NCI-H526 (cell line): ENCODE measurements around the gene TMUB2.
A peak's percentile ranks its signal among the peaks of the same experiment; 100 is the strongest.

ENCODE experiments used
- DNase-seq, 2 experiments: peaks; one replicate each; lab custom pipeline; 2025; lab: John Stamatoyannopoulos, UW

Gene TMUB2

DNA sequence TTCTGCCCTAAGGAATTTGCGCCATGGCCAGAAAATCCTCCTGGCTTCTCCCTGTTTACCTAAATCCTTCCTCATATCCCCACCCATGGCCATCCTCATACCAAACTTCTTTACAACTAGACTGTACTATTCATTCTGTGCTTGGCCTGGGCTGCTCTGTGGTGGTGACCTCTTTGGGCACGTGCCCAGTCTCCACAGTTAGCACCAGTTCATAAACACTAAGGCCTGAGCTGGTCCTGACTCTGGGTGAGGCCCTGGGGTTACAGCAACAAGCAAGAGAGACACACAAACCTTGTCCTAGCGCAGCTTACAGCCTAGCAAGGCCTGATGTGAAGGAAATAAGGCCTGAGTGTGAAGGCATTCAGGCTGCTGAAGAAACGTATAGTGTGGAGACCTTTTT, 16.0 kb downstream of the TMUB2 start:
- DNase-seq = no peak

DNA sequence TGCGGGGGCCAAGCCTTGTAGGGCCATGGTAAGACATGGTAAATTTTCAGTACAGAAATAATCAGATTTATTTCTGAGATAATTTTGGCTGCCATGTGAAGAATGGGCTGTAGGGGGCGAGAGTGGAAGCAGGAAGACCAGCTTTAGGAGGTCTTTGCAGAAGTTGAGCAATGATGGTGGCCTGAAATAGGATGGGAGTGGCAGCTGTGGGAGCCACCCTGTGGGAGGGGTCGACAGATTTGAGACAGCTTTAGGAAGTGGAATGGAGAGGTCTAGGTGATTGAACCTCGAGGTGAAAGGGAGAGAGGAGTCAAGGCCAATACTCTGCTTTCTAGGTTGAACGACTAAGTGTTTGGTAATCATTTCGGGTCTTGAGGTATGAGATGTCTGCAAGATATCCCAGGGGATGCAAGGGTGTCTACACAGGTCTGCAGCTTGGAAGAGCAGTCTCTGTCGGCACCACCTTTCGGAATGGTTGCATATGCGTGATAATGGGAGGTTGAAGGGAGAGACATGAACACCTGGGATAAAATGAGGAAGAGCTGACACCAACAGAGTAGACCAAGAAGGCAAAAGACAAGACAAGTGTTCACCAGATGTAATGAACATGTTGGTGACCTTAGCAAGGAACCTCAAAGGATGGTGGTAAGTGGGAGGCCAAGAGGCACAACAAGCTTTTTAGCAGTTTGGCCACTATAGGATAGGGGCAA, 17.1 kb downstream of the TMUB2 start:
- peak; percentile 66 to 87 for DNase-seq

DNA sequence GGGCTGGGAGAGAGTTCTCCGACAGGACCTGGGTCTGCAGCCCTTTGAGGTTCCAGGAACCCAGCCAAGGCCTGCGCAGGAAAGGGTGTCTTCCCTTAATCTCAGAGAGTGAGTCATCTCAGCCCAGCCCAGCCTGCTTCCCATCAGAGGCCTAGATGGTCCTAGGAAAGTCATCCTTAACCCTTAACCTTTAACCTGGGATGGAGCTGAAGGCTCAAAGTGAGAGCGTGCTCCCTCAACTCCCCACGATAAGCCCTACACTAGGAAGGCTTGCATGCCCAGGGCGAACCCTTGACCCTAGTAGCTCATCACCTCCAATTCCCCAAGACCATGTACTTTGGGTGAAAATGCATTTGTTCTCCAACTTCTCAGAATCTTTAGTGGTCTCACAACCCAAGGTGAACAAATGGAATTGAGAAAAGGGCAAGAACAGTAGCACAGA, 17.7 kb downstream of the TMUB2 start:
- no peak for DNase-seq

DNA sequence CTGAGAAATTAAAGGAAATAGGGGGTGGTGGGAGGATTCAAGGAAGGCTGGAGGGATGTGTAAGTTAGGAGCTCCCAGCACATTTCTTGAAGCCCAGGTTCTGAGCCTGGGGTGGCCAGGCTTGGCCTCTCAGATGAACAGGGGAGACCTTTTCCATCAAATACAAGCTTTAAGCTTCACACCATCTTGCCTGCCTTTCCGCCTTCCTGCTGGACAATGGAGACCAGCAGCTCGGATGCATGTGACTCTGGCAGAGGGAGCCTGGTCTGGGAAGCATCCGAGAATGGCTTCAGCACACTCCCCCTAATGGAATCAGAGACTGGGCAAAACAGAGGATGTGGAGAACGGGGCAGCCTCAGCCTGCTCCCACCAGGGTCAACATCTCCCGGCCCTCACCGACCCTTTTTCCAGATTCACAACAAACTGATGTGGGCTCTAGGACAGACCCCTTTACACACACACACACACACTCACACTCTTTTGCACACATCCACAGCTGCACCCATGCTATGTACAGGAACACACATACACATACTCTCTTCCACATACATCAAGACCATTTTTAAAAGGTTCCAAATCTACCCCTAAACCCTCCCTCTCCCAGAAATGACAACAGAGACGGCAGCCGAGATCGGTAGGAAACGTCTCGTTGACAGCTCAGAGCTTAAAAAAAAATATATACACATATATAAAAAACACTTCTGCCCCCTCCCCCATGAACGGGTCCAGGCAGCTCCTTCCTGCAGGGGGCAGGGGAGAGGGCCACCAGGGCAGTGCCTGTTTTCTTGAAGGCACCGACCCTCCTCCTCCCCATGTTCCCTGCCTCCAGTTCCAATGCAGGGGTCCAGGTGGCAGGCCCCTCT, 19.4 kb downstream of the TMUB2 start:
- DNase-seq = no peak

DNA sequence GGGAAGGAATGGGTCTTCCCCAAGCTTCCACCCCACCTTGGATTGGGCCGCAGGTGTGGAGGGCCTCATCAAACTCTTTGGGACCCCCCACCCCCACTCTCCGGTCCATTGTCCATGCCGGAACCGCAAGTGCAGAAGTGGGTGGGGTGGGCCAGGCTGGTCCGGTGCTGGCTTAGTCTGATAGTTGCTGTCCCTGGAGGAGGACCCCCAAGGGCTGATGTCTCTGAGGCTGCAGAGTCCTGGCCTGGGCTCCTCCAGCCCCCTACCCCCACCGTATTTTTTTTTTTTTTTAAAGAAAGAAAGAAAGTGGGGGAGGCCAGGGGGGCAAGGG, 20.0 kb downstream of the TMUB2 start:
- no peak for DNase-seq

DNA sequence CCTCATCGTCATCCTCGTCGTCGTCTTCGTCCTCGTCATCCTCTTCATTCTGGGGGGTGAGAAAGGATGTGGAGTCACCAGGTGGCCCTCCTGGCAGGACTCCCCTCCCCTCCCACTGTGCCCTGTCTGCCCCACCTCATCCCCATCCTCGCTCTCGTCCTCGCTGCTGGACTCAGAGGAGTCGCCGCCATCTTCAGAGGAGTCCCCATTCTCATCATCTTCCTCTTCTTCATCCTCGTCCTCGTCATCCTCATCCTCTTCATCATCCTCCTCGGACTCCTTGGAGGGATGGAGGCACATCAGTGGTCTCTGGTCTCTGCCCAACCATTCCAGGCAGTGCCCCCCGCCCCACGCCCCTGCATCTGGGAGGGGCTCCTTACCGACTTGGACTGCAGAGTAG, 20.5 kb downstream of the TMUB2 start:
- no peak for DNase-seq

DNA sequence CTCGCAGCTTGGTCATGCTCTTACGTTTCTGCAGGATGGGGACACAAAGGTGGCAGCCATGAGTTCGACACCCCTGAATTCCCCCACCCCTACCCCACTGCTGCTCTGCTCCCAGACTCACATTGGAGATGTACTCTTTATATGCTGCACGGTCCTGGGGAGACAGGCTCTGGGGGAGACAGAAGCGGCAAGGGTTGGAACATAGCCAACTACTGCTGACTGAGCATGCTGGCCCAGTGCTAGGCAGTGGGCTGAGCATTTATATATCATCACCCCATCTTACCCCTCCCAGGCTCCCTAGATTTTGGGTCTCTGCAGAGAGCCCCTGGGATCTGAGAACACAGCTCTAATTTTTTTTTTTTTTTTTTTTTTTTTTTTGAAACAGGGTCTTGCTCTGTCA, 21.0 kb downstream of the TMUB2 start:
- no peak for DNase-seq

DNA sequence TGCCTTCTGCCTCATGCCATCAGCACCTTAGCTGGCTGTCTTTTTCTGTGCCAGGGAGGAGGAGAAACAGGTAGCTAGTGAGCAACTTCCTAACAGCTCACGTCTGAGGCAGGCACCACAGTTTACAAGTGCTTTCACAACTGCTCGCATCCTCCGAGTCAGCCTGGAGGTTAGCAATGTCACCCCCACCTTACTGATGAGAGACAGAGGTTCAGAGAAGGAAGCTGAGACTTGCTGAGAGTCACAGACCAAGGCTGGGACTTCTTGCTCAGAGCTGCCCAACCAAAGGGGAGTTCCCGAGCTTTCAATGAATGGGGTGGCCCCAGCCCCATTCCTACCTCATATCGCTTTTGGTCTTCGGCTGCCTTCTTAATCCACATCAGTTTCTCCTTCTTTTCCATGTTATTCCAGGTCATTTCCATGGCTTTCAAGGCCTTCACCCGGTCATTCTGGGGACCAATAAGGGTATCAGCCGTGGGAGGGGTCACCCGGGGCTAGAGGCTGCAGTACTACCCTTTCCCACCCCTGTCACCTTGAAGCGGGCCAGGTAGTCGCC, 23.1 kb downstream of the TMUB2 start:
- DNase-seq = no peak

GRCh38 chr17:44210342-44211192, 23.8 kb downstream of the TMUB2 start:
- peak; percentile 70 to 95 for DNase-seq

- no peak for DNase-seq
Measured at GRCh38 chr17:44211281-44212265, 24.8 kb downstream of the TMUB2 start.

DNA sequence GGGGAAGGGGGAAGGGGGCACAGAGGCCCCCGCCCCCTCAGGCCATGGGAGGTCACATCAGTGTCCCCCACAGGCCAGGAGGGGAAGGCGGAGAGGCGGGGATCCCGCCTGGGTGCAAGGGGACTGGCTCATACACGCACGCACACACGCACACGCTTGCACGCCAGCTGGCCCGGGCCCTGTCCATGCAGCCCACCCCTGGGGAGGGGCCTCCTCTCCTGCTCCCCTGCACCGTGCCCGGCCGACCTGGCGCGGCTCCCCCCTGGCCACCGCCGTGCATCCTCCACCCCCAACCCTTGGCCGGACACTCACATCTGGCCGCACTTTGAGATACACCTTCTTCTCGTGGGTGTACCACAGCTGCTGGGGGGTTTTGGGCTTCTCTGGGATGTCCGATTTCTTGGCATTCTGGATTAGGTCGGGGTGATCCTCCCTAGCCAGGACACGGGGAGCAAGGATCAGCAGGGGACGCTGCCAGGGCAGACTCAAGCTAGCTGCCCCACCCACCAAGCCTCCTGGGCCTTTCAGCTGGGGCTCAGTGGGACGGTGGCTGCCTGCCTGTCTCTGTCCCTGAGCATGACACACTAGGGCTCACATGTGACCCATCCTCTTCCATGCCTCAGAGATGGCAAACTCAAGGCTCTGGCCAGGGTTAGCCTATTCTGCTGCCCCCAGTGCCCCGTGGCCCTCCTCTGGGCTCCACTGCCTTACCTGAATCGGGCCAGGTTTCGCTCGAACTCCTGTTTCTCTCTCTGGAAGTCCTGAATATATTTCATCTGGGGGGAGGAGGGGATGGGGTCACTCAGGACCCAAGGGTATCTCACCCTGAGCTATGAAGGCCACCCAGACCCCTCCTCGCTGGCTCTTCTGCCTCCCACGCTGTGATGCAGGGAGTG, 26.0 kb downstream of the TMUB2 start:
- no peak for DNase-seq

GRCh38 chr17:44213403-44214229, 26.8 kb downstream of the TMUB2 start:
- DNase-seq = no peak

GRCh38 chr17:44214230-44214494, 27.4 kb downstream of the TMUB2 start:
- no peak for DNase-seq

GRCh38 chr17:44214896-44215295, 28.1 kb downstream of the TMUB2 start:
- DNase-seq = no peak

DNA sequence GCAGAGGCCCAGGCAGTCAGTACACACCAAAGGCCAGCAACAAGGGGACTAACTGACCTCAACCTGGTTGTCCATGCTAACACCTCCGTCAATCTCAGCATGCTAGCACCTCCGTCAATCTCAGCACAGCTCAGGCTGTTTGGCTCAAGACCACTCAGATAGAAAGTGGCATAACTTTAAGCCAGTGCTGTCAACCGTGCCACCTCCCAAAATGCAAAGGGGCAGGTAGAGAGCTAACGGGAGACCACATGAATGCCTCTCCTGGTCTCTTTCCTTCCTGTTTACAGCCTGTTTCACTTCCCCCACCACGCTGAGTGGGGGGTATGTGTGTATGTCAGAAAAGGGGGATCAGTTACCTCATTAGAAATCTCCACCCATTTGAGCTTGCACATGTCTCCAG, 29.4 kb downstream of the TMUB2 start:
- no peak for DNase-seq

GRCh38 chr17:44216694-44217093, 29.9 kb downstream of the TMUB2 start:
- DNase-seq = no peak

- DNase-seq = no peak
Measured at GRCh38 chr17:44217738-44218343, 31.1 kb downstream of the TMUB2 start.

DNA sequence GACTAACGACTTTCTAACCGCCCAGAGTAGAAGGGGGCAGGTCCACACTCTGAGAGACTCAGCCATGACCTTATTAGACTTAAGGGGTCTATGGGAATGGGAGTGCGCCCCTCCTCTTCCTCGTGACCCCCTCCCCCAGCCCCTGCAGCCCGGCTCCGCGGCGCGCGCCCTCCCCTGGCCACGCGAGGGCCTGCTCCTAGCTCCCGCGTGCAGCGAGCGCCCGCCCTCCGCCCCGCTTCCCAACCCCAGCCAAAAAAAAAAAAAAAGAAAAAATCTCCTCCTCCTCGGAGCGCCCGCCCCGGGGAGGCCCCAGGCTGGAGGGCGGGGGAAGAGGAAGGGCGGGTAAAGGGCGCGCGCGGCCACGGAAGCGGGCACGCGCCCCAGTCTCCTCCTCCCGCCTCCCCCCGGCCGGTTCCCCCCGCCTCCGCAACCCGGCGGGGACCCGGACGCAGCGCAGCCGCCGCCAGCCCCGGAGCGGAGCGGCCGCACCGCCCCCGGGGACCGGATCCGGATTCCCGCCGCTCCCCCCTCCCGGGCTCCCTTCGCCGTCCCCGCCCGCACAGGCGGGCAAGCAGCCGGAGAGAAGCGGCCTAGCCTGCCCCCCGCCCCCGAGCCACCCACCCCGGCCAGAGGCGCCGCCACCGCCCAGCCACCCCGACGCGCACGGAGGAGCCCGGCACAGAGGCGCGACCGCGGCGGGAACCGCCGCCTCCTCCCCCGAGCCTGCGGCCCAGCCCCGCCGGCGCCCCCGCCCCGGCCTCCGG, 31.8 kb downstream of the TMUB2 start:
- peak; percentile 87 to 98 for DNase-seq
